Astrocyte (in vitro differentiated cells and primary cell): Measurements from ENCODE around the gene TPX2. TPM values are rescaled to one million over a fixed set of nuclear protein-coding genes. Genes with fewer than 3 reads are reported as not detected.

ENCODE experiments used
- DNase-seq: peaks from one replicate; pipeline ENCODE4 v3.0.0-alpha.2; 2010; ENCODE audit warnings: low read depth
- FAIRE-seq: peaks from 2 replicates; lab custom pipeline; 2011; peaks lifted over from hg19 to GRCh38; lab: Jason Lieb, UNC
- H2AFZ ChIP-seq: 2 replicates; pipeline ENCODE4 v1.6.0; 2012; ENCODE audit warnings: low read depth, low read length, inconsistent platforms
- H3K27ac ChIP-seq: 2 replicates; pipeline ENCODE4 v1.5.1; 2011; ENCODE audit warnings: low read depth, low read length, inconsistent platforms
- H3K27me3 ChIP-seq: 2 replicates; pipeline ENCODE4 v1.6.0; 2011; ENCODE audit warnings: low read length, inconsistent platforms; ENCODE audit not compliant: insufficient read depth
- H3K36me3 ChIP-seq: 2 replicates; pipeline ENCODE4 v1.5.1; 2011; ENCODE audit warnings: low read length, inconsistent platforms; ENCODE audit not compliant: insufficient read depth
- H3K4me1 ChIP-seq: 2 replicates; pipeline ENCODE4 v1.5.1; 2011; ENCODE audit warnings: low read length, inconsistent platforms; ENCODE audit not compliant: insufficient read depth
- H3K4me2 ChIP-seq: 2 replicates; pipeline ENCODE4 v1.6.0; 2012; ENCODE audit warnings: low read length, inconsistent platforms
- H3K4me3 ChIP-seq: 2 replicates; pipeline ENCODE4 v1.5.1; 2011; ENCODE audit warnings: low read depth, mild to moderate bottlenecking, low read length, inconsistent platforms; ENCODE audit not compliant: insufficient read depth
- H3K79me2 ChIP-seq: 2 replicates; pipeline ENCODE4 v1.6.0; 2012; ENCODE audit warnings: mild to moderate bottlenecking, low read length, inconsistent platforms; ENCODE audit not compliant: insufficient read depth
- H3K9ac ChIP-seq: 2 replicates; pipeline ENCODE4 v1.6.0; 2012; ENCODE audit warnings: mild to moderate bottlenecking, low read length, inconsistent platforms
- H3K9me3 ChIP-seq: 2 replicates; pipeline ENCODE4 v1.5.1; 2012; ENCODE audit warnings: low read depth, mild to moderate bottlenecking, low read length, inconsistent platforms; ENCODE audit not compliant: insufficient read depth
- H4K20me1 ChIP-seq: 2 replicates; pipeline ENCODE4 v1.6.0; 2012; ENCODE audit warnings: low read length, inconsistent platforms; ENCODE audit not compliant: insufficient read depth
- H3K27ac Mint-ChIP-seq: one replicate; pipeline ENCODE4 v1.8.0; 2021; ENCODE audit warnings: mild to moderate bottlenecking, mixed read lengths; ENCODE audit not compliant: unreplicated experiment
- H3K27me3 Mint-ChIP-seq: one replicate; pipeline ENCODE4 v1.8.0; 2021; ENCODE audit warnings: low read depth, mixed read lengths; ENCODE audit not compliant: unreplicated experiment
- H3K36me3 Mint-ChIP-seq: one replicate; pipeline ENCODE4 v1.8.0; 2021; ENCODE audit warnings: low read depth, mixed read lengths; ENCODE audit not compliant: unreplicated experiment
- H3K4me1 Mint-ChIP-seq: one replicate; pipeline ENCODE4 v1.8.0; 2021; ENCODE audit warnings: low read depth, mixed read lengths; ENCODE audit not compliant: unreplicated experiment
- H3K4me3 Mint-ChIP-seq: one replicate; pipeline ENCODE4 v1.8.0; 2021; ENCODE audit warnings: mild to moderate bottlenecking, moderate library complexity, mixed read lengths; ENCODE audit not compliant: unreplicated experiment
- H3K9me3 Mint-ChIP-seq: one replicate; pipeline ENCODE4 v1.8.0; 2021; ENCODE audit warnings: mild to moderate bottlenecking, mixed read lengths; ENCODE audit not compliant: unreplicated experiment
- EZH2 ChIP-seq: IDR thresholded peaks from 2 replicates; pipeline ENCODE4 v1.6.1; 2012; ENCODE audit warnings: mild to moderate bottlenecking, low read length, inconsistent platforms; ENCODE audit not compliant: insufficient read depth
- total RNA-seq: library from RNA; stranded (reverse); gene quantifications from 2 replicates; pipeline ENCODE4 v1.2.1, GENCODE V29; 2021
- TF ChIP-seq, protein P1 (sequence below): IDR thresholded peaks from 2 replicates; pipeline ENCODE4 v1.5.1; 2011; ENCODE audit warnings: low read depth, mild to moderate bottlenecking, inconsistent platforms, low read length, moderate library complexity; ENCODE audit not compliant: insufficient read depth

Gene TPX2
- total RNA-seq, 1 donor from 2014 or later = 41.6 TPM

DNA sequence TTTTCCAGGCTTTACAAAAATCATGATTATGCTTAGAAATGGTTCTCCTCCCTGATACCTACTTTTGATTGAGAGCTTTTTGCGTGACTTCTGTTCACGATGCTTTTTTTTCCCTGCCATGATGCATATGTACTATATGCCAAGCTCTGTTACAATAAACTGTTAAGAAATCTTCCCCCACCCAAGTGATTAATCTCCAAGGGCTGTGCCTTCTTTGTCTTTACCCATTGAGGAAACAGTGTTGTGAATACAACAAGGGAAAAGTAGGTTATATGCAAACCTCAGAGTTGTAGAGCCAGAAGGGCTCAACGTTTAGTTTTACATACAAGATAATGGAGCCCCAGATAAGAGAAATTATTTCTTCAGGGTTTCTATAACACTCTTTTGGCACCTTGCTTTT, 46.0 kb downstream of the TPX2 start:
- Histone ChIP-seq H4K20me1 (no peaks in the 10 kb centered on the region), H3K9me3 (no peaks in the 10 kb centered on the region), H3K36me3 (peaks cover 35% of the 10 kb centered on the region), H3K79me2 (peaks cover 15% of the 10 kb centered on the region), H3K4me1 (no peaks in the 10 kb centered on the region), H3K9ac (no peak overlapping the region), H3K4me3 (no peak overlapping the region), H2AFZ (no peak overlapping the region), H3K27ac (no peak overlapping the region), H3K27me3 (no peaks in the 10 kb centered on the region), H3K4me2 (no peak overlapping the region)
- FAIRE-seq (no peak), DNase-seq (no peak)
- peaks cover 4% of the 10 kb centered on the region for H3K36me3 Mint-ChIP-seq
- no peaks in the 10 kb centered on the region for H3K9me3 Mint-ChIP-seq
- H3K4me1 Mint-ChIP-seq = peaks cover 6% of the 10 kb centered on the region
- H3K27me3 Mint-ChIP-seq = no peaks in the 10 kb centered on the region
- TF ChIP-seq EZH2 = no peak
- TF ChIP-seq, protein P1, sequence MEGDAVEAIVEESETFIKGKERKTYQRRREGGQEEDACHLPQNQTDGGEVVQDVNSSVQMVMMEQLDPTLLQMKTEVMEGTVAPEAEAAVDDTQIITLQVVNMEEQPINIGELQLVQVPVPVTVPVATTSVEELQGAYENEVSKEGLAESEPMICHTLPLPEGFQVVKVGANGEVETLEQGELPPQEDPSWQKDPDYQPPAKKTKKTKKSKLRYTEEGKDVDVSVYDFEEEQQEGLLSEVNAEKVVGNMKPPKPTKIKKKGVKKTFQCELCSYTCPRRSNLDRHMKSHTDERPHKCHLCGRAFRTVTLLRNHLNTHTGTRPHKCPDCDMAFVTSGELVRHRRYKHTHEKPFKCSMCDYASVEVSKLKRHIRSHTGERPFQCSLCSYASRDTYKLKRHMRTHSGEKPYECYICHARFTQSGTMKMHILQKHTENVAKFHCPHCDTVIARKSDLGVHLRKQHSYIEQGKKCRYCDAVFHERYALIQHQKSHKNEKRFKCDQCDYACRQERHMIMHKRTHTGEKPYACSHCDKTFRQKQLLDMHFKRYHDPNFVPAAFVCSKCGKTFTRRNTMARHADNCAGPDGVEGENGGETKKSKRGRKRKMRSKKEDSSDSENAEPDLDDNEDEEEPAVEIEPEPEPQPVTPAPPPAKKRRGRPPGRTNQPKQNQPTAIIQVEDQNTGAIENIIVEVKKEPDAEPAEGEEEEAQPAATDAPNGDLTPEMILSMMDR = no peak
- H3K27ac Mint-ChIP-seq = no peak overlapping the region
- H3K4me3 Mint-ChIP-seq = no peak overlapping the region

DNA sequence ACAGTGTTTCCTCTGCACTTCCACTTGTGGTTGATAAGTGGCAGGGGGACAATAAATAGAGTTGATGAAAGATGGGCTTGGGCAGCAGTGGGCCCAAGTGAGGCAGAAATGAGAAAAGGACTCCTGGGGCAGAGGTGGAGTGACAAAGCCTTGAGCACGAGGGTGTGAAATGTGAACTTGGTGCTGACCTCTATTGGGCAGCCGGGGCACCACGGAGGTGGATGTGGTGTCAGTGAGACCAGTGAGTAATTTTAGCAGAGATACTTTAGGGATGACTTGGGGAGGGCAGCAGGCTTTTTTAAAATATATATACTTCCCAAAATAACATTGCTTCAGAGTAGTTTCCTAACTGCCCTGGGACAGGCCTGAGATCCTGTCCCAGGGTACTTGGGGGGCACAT, 49.5 kb downstream of the TPX2 start:
- Histone ChIP-seq H2AFZ (no peak overlapping the region), H3K4me3 (no peak overlapping the region), H3K27me3 (no peaks in the 10 kb centered on the region), H3K27ac (no peak overlapping the region), H3K9me3 (no peaks in the 10 kb centered on the region), H3K9ac (no peak overlapping the region), H3K79me2 (peaks cover 24% of the 10 kb centered on the region), H3K4me1 (no peaks in the 10 kb centered on the region), H3K4me2 (no peak overlapping the region), H3K36me3 (peaks cover 36% of the 10 kb centered on the region), H4K20me1 (peaks cover 7% of the 10 kb centered on the region)
- Mint-ChIP-seq H3K4me1 (peaks cover 3% of the 10 kb centered on the region), H3K27me3 (no peaks in the 10 kb centered on the region), H3K4me3 (no peak overlapping the region), H3K36me3 (peaks cover 2% of the 10 kb centered on the region), H3K9me3 (no peaks in the 10 kb centered on the region), H3K27ac (no peak overlapping the region)
- TF ChIP-seq EZH2 = no peak
- TF ChIP-seq, protein P1 = no peak
- DNase-seq = no peak
- no peak for FAIRE-seq

DNA sequence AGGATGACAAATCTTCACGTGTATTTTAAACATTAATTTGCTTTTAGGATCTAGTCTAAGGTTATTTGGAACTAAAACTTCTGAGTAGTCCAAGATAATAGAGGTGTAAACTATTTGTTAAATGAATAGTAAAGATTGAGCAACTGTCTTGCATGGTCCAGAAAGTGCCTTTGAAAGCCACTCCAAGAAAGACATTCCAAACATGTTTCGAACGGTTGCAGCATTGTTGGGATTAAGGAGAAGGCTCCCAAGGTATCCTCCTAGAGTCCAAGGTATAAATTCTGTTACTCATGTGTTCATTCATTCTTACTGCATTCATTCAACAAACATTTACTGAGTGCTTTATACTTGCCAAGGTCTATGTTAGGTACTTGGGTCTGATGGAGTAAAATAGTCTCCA, 51.3 kb downstream of the TPX2 start:
- Histone ChIP-seq H3K4me2 (no peak overlapping the region), H3K4me1 (no peaks in the 10 kb centered on the region), H3K79me2 (peaks cover 26% of the 10 kb centered on the region), H3K36me3 (peaks cover 31% of the 10 kb centered on the region), H3K9ac (no peak overlapping the region), H3K27ac (no peak overlapping the region), H2AFZ (no peak overlapping the region), H3K9me3 (no peaks in the 10 kb centered on the region), H3K27me3 (no peaks in the 10 kb centered on the region), H3K4me3 (no peak overlapping the region), H4K20me1 (peaks cover 7% of the 10 kb centered on the region)
- Mint-ChIP-seq H3K27me3 (no peaks in the 10 kb centered on the region), H3K4me3 (no peak overlapping the region), H3K36me3 (peaks cover 6% of the 10 kb centered on the region), H3K4me1 (peaks cover 3% of the 10 kb centered on the region), H3K27ac (no peak overlapping the region), H3K9me3 (no peaks in the 10 kb centered on the region)
- no peak for FAIRE-seq
- DNase-seq = peak; percentile 28
- no peak for TF ChIP-seq EZH2
- TF ChIP-seq, protein P1 = no peak
